ENCODE data around the gene CSNK2A1.

CSNK2A1 gene

DNA sequence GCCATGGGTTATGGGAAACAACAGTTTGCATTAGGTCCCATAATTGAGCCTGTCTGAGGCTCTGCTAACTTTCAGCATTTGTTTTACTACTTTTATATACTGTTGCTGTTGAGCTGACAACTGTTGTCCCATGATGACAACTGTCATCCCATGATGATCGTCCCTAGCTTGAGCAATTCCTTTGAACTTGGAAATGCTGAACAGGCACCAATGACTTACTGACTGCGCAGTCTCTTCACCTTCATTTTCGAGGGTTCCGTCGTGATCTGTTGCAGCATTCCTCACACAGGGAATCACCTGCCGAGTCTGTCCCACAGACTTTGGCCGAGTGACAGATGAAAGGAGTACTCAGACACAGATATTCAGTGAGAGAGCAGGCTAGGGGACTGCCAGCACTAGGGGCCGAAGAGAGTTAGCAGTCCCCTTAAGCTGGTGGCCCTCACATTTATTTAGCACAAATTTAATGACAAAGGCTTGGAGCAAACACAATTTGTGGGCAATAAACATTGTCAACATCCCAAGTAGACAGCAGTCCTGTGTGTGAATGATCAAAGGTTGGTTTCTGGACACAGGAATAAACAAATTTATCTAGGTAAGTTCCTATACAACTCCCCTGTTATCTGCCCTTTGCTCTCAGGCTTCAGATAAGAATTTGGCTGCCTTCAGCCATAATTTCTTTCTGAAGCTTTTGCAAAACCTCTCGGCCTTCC, 71.3 kb downstream of the CSNK2A1 start:
- peaks cover 15% of the 10 kb centered on the region; the same call in 1 of the 2 replicates for H3K9me3 ChIP-seq (ENCODE audit: insufficient read depth, low read length)
- TF ChIP-seq EZH2phosphoT487 (conservative IDR thresholded peaks at IDR 0.05; ENCODE audit: low read length) = no peak
- TF ChIP-seq, protein P1, sequence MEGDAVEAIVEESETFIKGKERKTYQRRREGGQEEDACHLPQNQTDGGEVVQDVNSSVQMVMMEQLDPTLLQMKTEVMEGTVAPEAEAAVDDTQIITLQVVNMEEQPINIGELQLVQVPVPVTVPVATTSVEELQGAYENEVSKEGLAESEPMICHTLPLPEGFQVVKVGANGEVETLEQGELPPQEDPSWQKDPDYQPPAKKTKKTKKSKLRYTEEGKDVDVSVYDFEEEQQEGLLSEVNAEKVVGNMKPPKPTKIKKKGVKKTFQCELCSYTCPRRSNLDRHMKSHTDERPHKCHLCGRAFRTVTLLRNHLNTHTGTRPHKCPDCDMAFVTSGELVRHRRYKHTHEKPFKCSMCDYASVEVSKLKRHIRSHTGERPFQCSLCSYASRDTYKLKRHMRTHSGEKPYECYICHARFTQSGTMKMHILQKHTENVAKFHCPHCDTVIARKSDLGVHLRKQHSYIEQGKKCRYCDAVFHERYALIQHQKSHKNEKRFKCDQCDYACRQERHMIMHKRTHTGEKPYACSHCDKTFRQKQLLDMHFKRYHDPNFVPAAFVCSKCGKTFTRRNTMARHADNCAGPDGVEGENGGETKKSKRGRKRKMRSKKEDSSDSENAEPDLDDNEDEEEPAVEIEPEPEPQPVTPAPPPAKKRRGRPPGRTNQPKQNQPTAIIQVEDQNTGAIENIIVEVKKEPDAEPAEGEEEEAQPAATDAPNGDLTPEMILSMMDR (IDR thresholded peaks at IDR 0.05; ENCODE audit: insufficient read depth, low read length, poor library complexity, severe bottlenecking) = no peak
- no peaks in the 10 kb centered on the region for H3K79me2 ChIP-seq (ENCODE audit: insufficient read depth, low read length)
- no peaks in the 10 kb centered on the region for H4K20me1 ChIP-seq (ENCODE audit: low read depth, low read length)
- no peak overlapping the region for H3K27ac ChIP-seq (ENCODE audit: low read depth, low read length)
- no peaks in the 10 kb centered on the region for H3K36me3 ChIP-seq (ENCODE audit: low read length)
- no peak overlapping the region for H2AFZ ChIP-seq (ENCODE audit: low read depth, low read length, severe bottlenecking)
- no peak overlapping the region for H3K9ac ChIP-seq (ENCODE audit: low read length)
- H3F3A ChIP-seq (ENCODE audit: insufficient read depth) = no peaks in the 10 kb centered on the region
- no peak overlapping the region for H3K4me2 ChIP-seq (ENCODE audit: low read depth, low read length, poor library complexity, severe bottlenecking)
- H3K4me3 ChIP-seq (ENCODE audit: insufficient read depth, low read length, poor library complexity, severe bottlenecking) = no peak overlapping the region
- no peaks in the 10 kb centered on the region for H3K27me3 ChIP-seq (ENCODE audit: low read length)
- H3K9me2 ChIP-seq (replicated peaks; ENCODE audit: insufficient read depth, low read length) = no peaks in the 10 kb centered on the region

DNA sequence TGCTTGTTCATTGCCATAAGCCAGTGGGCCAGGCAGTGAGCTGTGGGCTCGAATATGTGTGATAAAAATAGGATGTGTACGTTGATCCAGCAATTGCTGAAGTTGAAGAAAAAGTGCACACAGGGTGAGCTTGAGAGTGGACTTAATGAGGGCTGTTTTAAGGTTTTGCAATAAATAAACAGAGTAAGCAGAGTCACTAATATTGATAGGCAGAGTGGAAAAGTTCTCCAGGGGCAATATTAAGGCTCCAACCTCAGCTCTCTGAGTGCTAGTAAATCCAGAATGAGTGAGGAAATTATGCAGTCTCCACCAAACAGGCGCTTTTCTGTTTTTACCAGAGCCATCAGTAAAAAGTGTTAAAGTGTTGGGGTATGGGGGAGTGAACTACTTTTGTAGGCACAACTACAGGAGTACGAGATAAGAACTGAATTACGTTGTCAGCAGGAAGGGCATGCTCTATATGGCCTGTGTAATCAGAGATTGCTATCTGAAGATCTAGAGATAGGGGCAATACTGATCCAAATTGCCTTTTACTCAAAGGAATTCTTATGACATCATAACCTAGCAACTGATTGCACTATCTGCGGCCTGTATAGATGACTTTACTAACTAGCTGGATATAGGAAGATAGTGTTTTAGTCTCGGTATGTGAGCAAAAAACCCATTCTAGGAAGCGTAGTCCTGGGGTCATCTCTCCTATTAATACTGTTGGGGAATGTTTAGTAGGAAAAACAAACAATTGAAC, 73.7 kb downstream of the CSNK2A1 start:
- H3K79me2 ChIP-seq (ENCODE audit: insufficient read depth, low read length) = no peaks in the 10 kb centered on the region
- H3K27ac ChIP-seq (ENCODE audit: low read depth, low read length) = no peak overlapping the region
- H3K9ac ChIP-seq (ENCODE audit: low read length) = no peak overlapping the region
- H3F3A ChIP-seq (ENCODE audit: insufficient read depth) = no peaks in the 10 kb centered on the region
- TF ChIP-seq EZH2phosphoT487 (conservative IDR thresholded peaks at IDR 0.05; ENCODE audit: low read length) = no peak
- TF ChIP-seq, protein P1 (IDR thresholded peaks at IDR 0.05; ENCODE audit: insufficient read depth, low read length, poor library complexity, severe bottlenecking) = no peak
- no peak overlapping the region for H3K4me2 ChIP-seq (ENCODE audit: low read depth, low read length, poor library complexity, severe bottlenecking)
- no peaks in the 10 kb centered on the region for H3K36me3 ChIP-seq (ENCODE audit: low read length)
- H3K27me3 ChIP-seq (ENCODE audit: low read length) = no peaks in the 10 kb centered on the region
- H2AFZ ChIP-seq (ENCODE audit: low read depth, low read length, severe bottlenecking) = no peak overlapping the region
- peaks cover 16% of the 10 kb centered on the region; the same call in 1 of the 2 replicates for H3K9me3 ChIP-seq (ENCODE audit: insufficient read depth, low read length)
- no peaks in the 10 kb centered on the region for H4K20me1 ChIP-seq (ENCODE audit: low read depth, low read length)
- no peak overlapping the region for H3K4me3 ChIP-seq (ENCODE audit: insufficient read depth, low read length, poor library complexity, severe bottlenecking)
- no peaks in the 10 kb centered on the region for H3K9me2 ChIP-seq (replicated peaks; ENCODE audit: insufficient read depth, low read length)

DNA sequence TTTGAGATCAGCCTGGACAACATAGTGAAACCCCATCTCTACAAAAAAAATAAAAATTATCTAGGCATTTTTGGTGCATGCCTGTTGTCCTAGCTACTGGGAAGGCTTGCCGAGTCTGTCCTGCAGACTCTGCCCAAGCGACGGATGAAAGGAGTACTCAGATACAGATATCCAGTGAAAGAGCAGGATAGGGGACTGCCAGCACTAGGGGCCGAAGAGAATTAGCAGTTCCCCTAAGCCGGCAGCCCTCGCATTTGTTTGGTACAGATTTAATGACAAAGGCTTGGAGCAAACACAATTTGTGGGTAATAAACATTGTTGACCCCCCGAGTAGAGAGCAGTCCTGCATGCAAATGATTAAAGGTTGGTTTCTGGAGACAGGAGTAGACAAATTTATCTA, 75.8 kb downstream of the CSNK2A1 start:
- Histone ChIP-seq H3K36me3 (ENCODE audit: low read length) (no peaks in the 10 kb centered on the region), H4K20me1 (ENCODE audit: low read depth, low read length) (no peaks in the 10 kb centered on the region), H3K27ac (ENCODE audit: low read depth, low read length) (no peak overlapping the region), H3K79me2 (ENCODE audit: insufficient read depth, low read length) (no peaks in the 10 kb centered on the region), H3K9me2 (replicated peaks; ENCODE audit: insufficient read depth, low read length) (no peaks in the 10 kb centered on the region), H3K4me2 (ENCODE audit: low read depth, low read length, poor library complexity, severe bottlenecking) (no peak overlapping the region), H3K4me3 (ENCODE audit: insufficient read depth, low read length, poor library complexity, severe bottlenecking) (no peak overlapping the region), H3K27me3 (ENCODE audit: low read length) (no peaks in the 10 kb centered on the region), H3F3A (ENCODE audit: insufficient read depth) (no peaks in the 10 kb centered on the region), H3K9ac (ENCODE audit: low read length) (no peak overlapping the region), H2AFZ (ENCODE audit: low read depth, low read length, severe bottlenecking) (no peak overlapping the region), H3K9me3 (ENCODE audit: insufficient read depth, low read length) (peaks cover 16% of the 10 kb centered on the region; the same call in 1 of the 2 replicates)
- TF ChIP-seq EZH2phosphoT487 (conservative IDR thresholded peaks at IDR 0.05; ENCODE audit: low read length) = no peak
- TF ChIP-seq, protein P1 (IDR thresholded peaks at IDR 0.05; ENCODE audit: insufficient read depth, low read length, poor library complexity, severe bottlenecking) = no peak

All from SU-DHL-6 (cell line).